Body of pancreas (tissue), 4 donors: Measurements from ENCODE around the gene PDK2.

Source experiments
- POLR2A ChIP-seq, 3 donors: fragments of 450-650 bp; IDR thresholded peaks; one replicate each; pipeline ENCODE4 v1.6.1; 2016; ENCODE audit warnings: antibody characterized with exemption in 3 of 3, mild to moderate bottlenecking in 2 of 3
- TF ChIP-seq, protein P1 (sequence below), 7 experiments: fragments of 450-650 bp in 4 of 7; fragments of 200-600 bp in 3 of 7; sonication (generic) in 3 of 7; IDR thresholded peaks; one replicate each; pipeline ENCODE4 v1.5.1; 2016 to 2019; ENCODE audit warnings: antibody characterized with exemption in 7 of 7

- TF ChIP-seq, protein P1, sequence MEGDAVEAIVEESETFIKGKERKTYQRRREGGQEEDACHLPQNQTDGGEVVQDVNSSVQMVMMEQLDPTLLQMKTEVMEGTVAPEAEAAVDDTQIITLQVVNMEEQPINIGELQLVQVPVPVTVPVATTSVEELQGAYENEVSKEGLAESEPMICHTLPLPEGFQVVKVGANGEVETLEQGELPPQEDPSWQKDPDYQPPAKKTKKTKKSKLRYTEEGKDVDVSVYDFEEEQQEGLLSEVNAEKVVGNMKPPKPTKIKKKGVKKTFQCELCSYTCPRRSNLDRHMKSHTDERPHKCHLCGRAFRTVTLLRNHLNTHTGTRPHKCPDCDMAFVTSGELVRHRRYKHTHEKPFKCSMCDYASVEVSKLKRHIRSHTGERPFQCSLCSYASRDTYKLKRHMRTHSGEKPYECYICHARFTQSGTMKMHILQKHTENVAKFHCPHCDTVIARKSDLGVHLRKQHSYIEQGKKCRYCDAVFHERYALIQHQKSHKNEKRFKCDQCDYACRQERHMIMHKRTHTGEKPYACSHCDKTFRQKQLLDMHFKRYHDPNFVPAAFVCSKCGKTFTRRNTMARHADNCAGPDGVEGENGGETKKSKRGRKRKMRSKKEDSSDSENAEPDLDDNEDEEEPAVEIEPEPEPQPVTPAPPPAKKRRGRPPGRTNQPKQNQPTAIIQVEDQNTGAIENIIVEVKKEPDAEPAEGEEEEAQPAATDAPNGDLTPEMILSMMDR (IDR thresholded peaks at IDR 0.05), result no peak
- TF ChIP-seq POLR2A (IDR thresholded peaks at IDR 0.05), result no peak
Measured at GRCh38 chr17:50139185-50139783, 44.1 kb downstream of the PDK2 start.
